H9 (cell line): Measurements from ENCODE around the gene MRPL46. TPM values are rescaled to one million over a fixed set of nuclear protein-coding genes. Genes with fewer than 3 reads are reported as not detected.

Source experiments
- DNase-seq: peaks from one replicate; pipeline ENCODE4 v3.0.0-alpha.2; 2017
- H2AFZ ChIP-seq: one replicate; pipeline ENCODE4 v1.6.1; 2013; ENCODE audit warnings: mild to moderate bottlenecking, low read length, control low read depth, moderate library complexity
- H2AK5ac ChIP-seq: 2 replicates; pipeline ENCODE4 v1.6.1; 2013; ENCODE audit warnings: low read length, control low read depth, mixed read lengths; ENCODE audit not compliant: insufficient read length
- H2BK120ac ChIP-seq: one replicate; pipeline ENCODE4 v1.6.1; 2013; ENCODE audit warnings: low read depth, mild to moderate bottlenecking, low read length, control low read depth, inconsistent platforms; ENCODE audit not compliant: poor library complexity, severe bottlenecking
- H2BK12ac ChIP-seq: 2 replicates; pipeline ENCODE4 v1.6.1; 2013; ENCODE audit warnings: low read length, control low read depth, mixed read lengths, low read depth; ENCODE audit not compliant: insufficient read length
- H2BK15ac ChIP-seq: 2 replicates; pipeline ENCODE4 v1.6.1; 2013; ENCODE audit warnings: low read depth, low read length, control low read depth
- H2BK20ac ChIP-seq: one replicate; pipeline ENCODE4 v1.6.1; 2013; ENCODE audit warnings: low read depth, mild to moderate bottlenecking, low read length, control low read depth, inconsistent platforms; ENCODE audit not compliant: poor library complexity, severe bottlenecking
- H2BK5ac ChIP-seq: 2 replicates; pipeline ENCODE4 v1.6.1; 2013; ENCODE audit warnings: low read length, control low read depth, mixed read lengths; ENCODE audit not compliant: insufficient read length
- H3K14ac ChIP-seq: 2 replicates; pipeline ENCODE4 v1.6.1; 2013; ENCODE audit warnings: low read length, control low read depth; ENCODE audit not compliant: insufficient read depth
- H3K18ac ChIP-seq: 2 replicates; pipeline ENCODE4 v1.6.1; 2013; ENCODE audit warnings: low read depth, mild to moderate bottlenecking, mixed read lengths, low read length, control low read depth; ENCODE audit not compliant: insufficient read length
- H3K23ac ChIP-seq: 2 replicates; pipeline ENCODE4 v1.6.1; 2013; ENCODE audit warnings: low read length, control low read depth, mixed read lengths, low read depth; ENCODE audit not compliant: insufficient read length
- H3K23me2 ChIP-seq: 2 replicates; pipeline ENCODE4 v1.6.1; 2013; ENCODE audit warnings: low read depth, mild to moderate bottlenecking, mixed read lengths, low read length, control low read depth; ENCODE audit not compliant: insufficient read length, poor library complexity, severe bottlenecking
- H3K27ac ChIP-seq: 2 replicates; pipeline ENCODE4 v1.5.1; 2013; ENCODE audit warnings: low read length, control low read depth, mixed read lengths, low read depth; ENCODE audit not compliant: insufficient read length
- H3K27me3 ChIP-seq: 2 replicates; pipeline ENCODE4 v1.6.1; 2013; ENCODE audit warnings: low read length, control low read depth, inconsistent platforms; ENCODE audit not compliant: insufficient read depth
- H3K4ac ChIP-seq: 2 replicates; pipeline ENCODE4 v1.6.1; 2013; ENCODE audit warnings: low read depth, mild to moderate bottlenecking, control low read depth, inconsistent platforms, low read length, moderate library complexity
- H3K4me1 ChIP-seq: 2 replicates; pipeline ENCODE4 v1.6.1; 2013; ENCODE audit warnings: low read length, control low read depth, inconsistent platforms; ENCODE audit not compliant: insufficient read depth
- H3K4me2 ChIP-seq: 2 replicates; pipeline ENCODE4 v1.6.1; 2013; ENCODE audit warnings: low read length, control low read depth, mixed read lengths; ENCODE audit not compliant: insufficient read length, insufficient read depth
- H3K56ac ChIP-seq: 2 replicates; pipeline ENCODE4 v1.6.1; 2013; ENCODE audit warnings: low read depth, mild to moderate bottlenecking, mixed read lengths, low read length, control low read depth; ENCODE audit not compliant: insufficient read length
- H3K79me1 ChIP-seq: 2 replicates; pipeline ENCODE4 v1.6.1; 2013; ENCODE audit warnings: low read depth, mild to moderate bottlenecking, moderate library complexity, low read length, control low read depth, inconsistent platforms; ENCODE audit not compliant: insufficient read depth, poor library complexity, severe bottlenecking
- H3K79me2 ChIP-seq: 2 replicates; pipeline ENCODE4 v1.6.1; 2013; ENCODE audit warnings: low read length, control low read depth, inconsistent platforms; ENCODE audit not compliant: insufficient read depth
- H3K9ac ChIP-seq: 2 replicates; pipeline ENCODE4 v1.6.1; 2013; ENCODE audit warnings: low read length, control low read depth, mixed read lengths; ENCODE audit not compliant: insufficient read length; ENCODE audit errors: extremely low read depth
- H3K9me3 ChIP-seq: one replicate; pipeline ENCODE4 v1.6.1; 2013; ENCODE audit warnings: low read depth, low read length, inconsistent platforms; ENCODE audit not compliant: control insufficient read depth
- H3T11ph ChIP-seq: one replicate; pipeline ENCODE4 v1.6.1; 2013; ENCODE audit warnings: mild to moderate bottlenecking, low read length, control low read depth, inconsistent platforms
- H4K20me1 ChIP-seq: one replicate; pipeline ENCODE4 v1.6.1; 2013; ENCODE audit not compliant: control insufficient read depth, insufficient read length, insufficient read depth
- H4K5ac ChIP-seq: 2 replicates; pipeline ENCODE4 v1.6.1; 2013; ENCODE audit warnings: low read depth, mild to moderate bottlenecking, mixed read lengths, low read length, control low read depth; ENCODE audit not compliant: insufficient read length
- H4K8ac ChIP-seq: replicated peaks from 2 replicates; pipeline ENCODE4 v1.6.1; 2013; ENCODE audit warnings: low read length, control low read depth, mixed read lengths, low read depth; ENCODE audit not compliant: insufficient read length
- H4K91ac ChIP-seq: 2 replicates; pipeline ENCODE4 v1.6.1; 2013; ENCODE audit warnings: low read depth, mild to moderate bottlenecking, moderate library complexity, mixed read lengths, low read length, control low read depth; ENCODE audit not compliant: insufficient read length
- H3K27ac Mint-ChIP-seq, 3 experiments: 2 replicates in 2 of 3; 3 replicates in 1 of 3; pipeline ENCODE4 v1.8.0; 2020 to 2021; ENCODE audit warnings: mixed read lengths in 3 of 3, mild to moderate bottlenecking in 1 of 3, moderate library complexity in 1 of 3
- H3K27me3 Mint-ChIP-seq: 2 replicates; pipeline ENCODE4 v1.8.0; 2021; ENCODE audit warnings: low read depth, mild to moderate bottlenecking, moderate library complexity, mixed read lengths
- H3K36me3 Mint-ChIP-seq, 3 experiments: 2 replicates in 2 of 3; 3 replicates in 1 of 3; pipeline ENCODE4 v1.8.0; 2020 to 2021; ENCODE audit warnings: low read depth in 3 of 3, mixed read lengths in 3 of 3; ENCODE audit not compliant: insufficient read depth in 1 of 3
- H3K4me1 Mint-ChIP-seq, 2 experiments: 2 replicates each; pipeline ENCODE4 v1.8.0; 2020; ENCODE audit warnings: mixed read lengths in 2 of 2
- H3K4me3 Mint-ChIP-seq, 2 experiments: 2 replicates in 1 of 2; 3 replicates in 1 of 2; pipeline ENCODE4 v1.8.0; 2020 to 2021; ENCODE audit warnings: mild to moderate bottlenecking in 2 of 2, mixed read lengths in 2 of 2, moderate library complexity in 1 of 2
- H3K9me3 Mint-ChIP-seq, 2 experiments: 2 replicates in 1 of 2; 3 replicates in 1 of 2; pipeline ENCODE4 v1.8.0; 2020; ENCODE audit warnings: mild to moderate bottlenecking in 2 of 2, mixed read lengths in 2 of 2, moderate library complexity in 1 of 2
- CTCF ChIP-seq: fragments of 200-600 bp; sonication (generic); conservative IDR thresholded peaks from 3 replicates; pipeline ENCODE4 v1.8.0; 2021; ENCODE audit warnings: antibody characterized with exemption, mild to moderate bottlenecking
- WGBS: extraction: QIAGEN DNeasy Blood & Tissue Kit; methylation state at CpG from one replicate; pipeline ENCODE4 v1.1.7; 2013; ENCODE audit warnings: missing lambda C conversion rate, low lambda C conversion rate, mixed read lengths; ENCODE audit not compliant: insufficient read length; ENCODE audit errors: extremely low coverage; 5-methylcytosine and 5-hydroxymethylcytosine counted together
- total RNA-seq: library from RNA; stranded (reverse); gene quantifications from 2 replicates; pipeline ENCODE4 v1.2.1, GENCODE V29; 2021

Gene MRPL46
- total RNA-seq, 1 experiment from 2014 or later: 29.3 TPM

- no peak overlapping the region for H3K23ac ChIP-seq
- H3T11ph ChIP-seq: no peak overlapping the region
- no peak overlapping the region for H3K9ac ChIP-seq
- H3K36me3 Mint-ChIP-seq: peaks cover 7 to 22% (median 21%) of the 10 kb centered on the region in 3 experiments; a peak in 5 of 7 replicates
- H3K9me3 ChIP-seq: no peaks in the 10 kb centered on the region
- H3K56ac ChIP-seq: no peak overlapping the region
- H3K23me2 ChIP-seq: no peaks in the 10 kb centered on the region
- no peak overlapping the region for H3K4me3 Mint-ChIP-seq
- no peaks in the 10 kb centered on the region for H3K79me2 ChIP-seq
- no peak overlapping the region for H4K91ac ChIP-seq
- H2AK5ac ChIP-seq: no peak overlapping the region
- no peaks in the 10 kb centered on the region for H3K27me3 Mint-ChIP-seq
- no peak for TF ChIP-seq CTCF
- H3K9me3 Mint-ChIP-seq: no peaks in the 10 kb centered on the region
- no peaks in the 10 kb centered on the region for H3K79me1 ChIP-seq
- H2BK120ac ChIP-seq: no peak overlapping the region
- no peak for DNase-seq
- H3K27ac Mint-ChIP-seq: no peak overlapping the region
- no peak overlapping the region for H3K4me2 ChIP-seq
- no peak overlapping the region for H2BK15ac ChIP-seq
- H4K5ac ChIP-seq: no peak overlapping the region
- no peaks in the 10 kb centered on the region for H3K4me1 Mint-ChIP-seq
- H2BK20ac ChIP-seq: no peak overlapping the region
- H3K27me3 ChIP-seq: no peaks in the 10 kb centered on the region
- no peak overlapping the region for H3K14ac ChIP-seq
- no peak overlapping the region for H2BK12ac ChIP-seq
- H2AFZ ChIP-seq: no peak overlapping the region
- no CpG with 5 or more reads among the region's 5 CpGs for WGBS
- no peak overlapping the region for H3K18ac ChIP-seq
- no peak overlapping the region for H3K4ac ChIP-seq
- H4K20me1 ChIP-seq: no peaks in the 10 kb centered on the region
- H3K4me1 ChIP-seq: no peaks in the 10 kb centered on the region
- no peak overlapping the region for H3K27ac ChIP-seq
- H4K8ac ChIP-seq: no peak overlapping the region
- no peak overlapping the region for H2BK5ac ChIP-seq
Measured at GRCh38 chr15:88513195-88513594, 46.0 kb upstream of the MRPL46 start.
